ENCODE data around the gene SEC61B.
"Not testable (repeated sequence)": the region's sequence is repeated elsewhere in the genome, so short reads cannot be mapped to it uniquely, and the experiment has no call there.

The SEC61B gene

GRCh38 chr9:99192786-99193465, 29.2 kb upstream of the SEC61B start:
- DNase-seq = no peak

- DNase-seq = no peak
Measured at GRCh38 chr9:99193466-99193821, 28.6 kb upstream of the SEC61B start.

GRCh38 chr9:99196484-99196883, 25.6 kb upstream of the SEC61B start:
- not testable (repeated sequence) for DNase-seq

GRCh38 chr9:99197124-99197630, 24.9 kb upstream of the SEC61B start:
- DNase-seq = no peak

GRCh38 chr9:99197987-99198386, 24.1 kb upstream of the SEC61B start:
- no peak for DNase-seq

- no peak for DNase-seq
Measured at GRCh38 chr9:99199938-99200539, 22.0 kb upstream of the SEC61B start.

GRCh38 chr9:99201603-99202002, 20.5 kb upstream of the SEC61B start:
- DNase-seq = no peak

GRCh38 chr9:99210572-99210971, 11.5 kb upstream of the SEC61B start:
- DNase-seq = no peak

- DNase-seq = no peak
Measured at GRCh38 chr9:99211746-99212145, 10.3 kb upstream of the SEC61B start.

- no peak for DNase-seq
Measured at GRCh38 chr9:99213197-99213596, 8.9 kb upstream of the SEC61B start.

GRCh38 chr9:99216073-99216472, 6.0 kb upstream of the SEC61B start:
- DNase-seq = no peak

- no peak for DNase-seq
Measured at GRCh38 chr9:99220011-99220410, 2.1 kb upstream of the SEC61B start.

GRCh38 chr9:99221266-99221620, 839 bp upstream of the SEC61B start:
- DNase-seq = no peak

GRCh38 chr9:99222416-99223270, 561 bp downstream of the SEC61B start:
- no peak for DNase-seq

- no peak for DNase-seq
Measured at GRCh38 chr9:99224445-99224844, 2.4 kb downstream of the SEC61B start.

- no peak for DNase-seq
Measured at GRCh38 chr9:99226054-99226453, 4.0 kb downstream of the SEC61B start.

- DNase-seq = no peak
Measured at GRCh38 chr9:99230206-99230605, 8.1 kb downstream of the SEC61B start.

- no peak for DNase-seq
Measured at GRCh38 chr9:99231711-99232110, 9.6 kb downstream of the SEC61B start.

GRCh38 chr9:99234618-99235017, 12.5 kb downstream of the SEC61B start:
- DNase-seq = no peak

- no peak for DNase-seq
Measured at GRCh38 chr9:99235069-99235468, 13.0 kb downstream of the SEC61B start.

- DNase-seq = no peak
Measured at GRCh38 chr9:99235926-99236634, 14.0 kb downstream of the SEC61B start.

- DNase-seq = no peak
Measured at GRCh38 chr9:99237356-99237755, 15.3 kb downstream of the SEC61B start.

- DNase-seq = not testable (repeated sequence)
Measured at GRCh38 chr9:99237849-99238248, 15.8 kb downstream of the SEC61B start.
